Measurements from ENCODE around the gene HS6ST1. TPM values are rescaled to one million over a fixed set of nuclear protein-coding genes. Genes with fewer than 3 reads are reported as not detected.

Gene HS6ST1
- total RNA-seq, 1 experiment from 2014 or later: 20.3 TPM

DNA sequence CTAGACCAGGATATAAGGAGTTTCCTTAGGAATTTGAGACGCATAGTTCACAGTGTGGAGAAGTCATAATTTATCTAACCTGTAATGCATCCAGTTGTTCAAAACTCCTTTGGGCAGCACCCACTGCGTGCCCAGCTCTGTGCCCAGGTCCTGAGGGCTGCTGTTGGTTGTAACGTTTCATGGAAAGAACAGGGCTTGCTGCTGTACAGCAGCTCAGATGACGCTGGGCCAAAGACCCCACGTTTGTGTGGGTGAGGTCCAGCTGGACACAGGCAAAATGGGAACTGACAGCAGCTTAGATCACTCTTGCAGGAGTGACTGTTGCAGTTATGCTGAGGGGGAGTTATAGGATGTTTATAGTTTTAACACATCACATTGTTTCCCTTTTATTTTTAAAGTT is 30.0 kb upstream of the HS6ST1 start:
- Histone ChIP-seq H3K4me3 (ENCODE audit: low read depth, low read length) (no peak overlapping the region), H3K9me3 (no peaks in the 10 kb centered on the region), H3K4me1 (no peaks in the 10 kb centered on the region), H3K36me3 (ENCODE audit: control insufficient read depth, insufficient read depth, low read length) (no peaks in the 10 kb centered on the region), H3K27me3 (replicated peaks; ENCODE audit: control insufficient read depth, insufficient read depth, low read length) (no peaks in the 10 kb centered on the region)
- Mint-ChIP-seq H3K4me1 (ENCODE audit: low read depth, unreplicated experiment) (no peaks in the 10 kb centered on the region), H3K4me3 (ENCODE audit: unreplicated experiment) (no peak overlapping the region), H3K36me3 (ENCODE audit: insufficient read depth, unreplicated experiment) (no peaks in the 10 kb centered on the region), H3K27me3 (ENCODE audit: insufficient read depth, unreplicated experiment) (no peaks in the 10 kb centered on the region), H3K9me3 (ENCODE audit: unreplicated experiment) (no peaks in the 10 kb centered on the region), H3K27ac (ENCODE audit: unreplicated experiment) (no peak overlapping the region)
- ChIA-PET CTCF (no interaction called here), POLR2A (no interaction called here)
- intact Hi-C loops (cut with micrococcal nuclease; ENCODE audit: unreplicated experiment): no loop called here
- no peak for DNase-seq
- BruUV-seq (replicated peaks): no TSS peak
- TF ChIP-seq, protein P1, sequence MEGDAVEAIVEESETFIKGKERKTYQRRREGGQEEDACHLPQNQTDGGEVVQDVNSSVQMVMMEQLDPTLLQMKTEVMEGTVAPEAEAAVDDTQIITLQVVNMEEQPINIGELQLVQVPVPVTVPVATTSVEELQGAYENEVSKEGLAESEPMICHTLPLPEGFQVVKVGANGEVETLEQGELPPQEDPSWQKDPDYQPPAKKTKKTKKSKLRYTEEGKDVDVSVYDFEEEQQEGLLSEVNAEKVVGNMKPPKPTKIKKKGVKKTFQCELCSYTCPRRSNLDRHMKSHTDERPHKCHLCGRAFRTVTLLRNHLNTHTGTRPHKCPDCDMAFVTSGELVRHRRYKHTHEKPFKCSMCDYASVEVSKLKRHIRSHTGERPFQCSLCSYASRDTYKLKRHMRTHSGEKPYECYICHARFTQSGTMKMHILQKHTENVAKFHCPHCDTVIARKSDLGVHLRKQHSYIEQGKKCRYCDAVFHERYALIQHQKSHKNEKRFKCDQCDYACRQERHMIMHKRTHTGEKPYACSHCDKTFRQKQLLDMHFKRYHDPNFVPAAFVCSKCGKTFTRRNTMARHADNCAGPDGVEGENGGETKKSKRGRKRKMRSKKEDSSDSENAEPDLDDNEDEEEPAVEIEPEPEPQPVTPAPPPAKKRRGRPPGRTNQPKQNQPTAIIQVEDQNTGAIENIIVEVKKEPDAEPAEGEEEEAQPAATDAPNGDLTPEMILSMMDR (IDR thresholded peaks at IDR 0.05; ENCODE audit: insufficient read depth in 1 of 2, low read depth in 1 of 2, low read length in 1 of 2, severe bottlenecking in 1 of 2, unreplicated experiment in 1 of 2): no peak

DNA sequence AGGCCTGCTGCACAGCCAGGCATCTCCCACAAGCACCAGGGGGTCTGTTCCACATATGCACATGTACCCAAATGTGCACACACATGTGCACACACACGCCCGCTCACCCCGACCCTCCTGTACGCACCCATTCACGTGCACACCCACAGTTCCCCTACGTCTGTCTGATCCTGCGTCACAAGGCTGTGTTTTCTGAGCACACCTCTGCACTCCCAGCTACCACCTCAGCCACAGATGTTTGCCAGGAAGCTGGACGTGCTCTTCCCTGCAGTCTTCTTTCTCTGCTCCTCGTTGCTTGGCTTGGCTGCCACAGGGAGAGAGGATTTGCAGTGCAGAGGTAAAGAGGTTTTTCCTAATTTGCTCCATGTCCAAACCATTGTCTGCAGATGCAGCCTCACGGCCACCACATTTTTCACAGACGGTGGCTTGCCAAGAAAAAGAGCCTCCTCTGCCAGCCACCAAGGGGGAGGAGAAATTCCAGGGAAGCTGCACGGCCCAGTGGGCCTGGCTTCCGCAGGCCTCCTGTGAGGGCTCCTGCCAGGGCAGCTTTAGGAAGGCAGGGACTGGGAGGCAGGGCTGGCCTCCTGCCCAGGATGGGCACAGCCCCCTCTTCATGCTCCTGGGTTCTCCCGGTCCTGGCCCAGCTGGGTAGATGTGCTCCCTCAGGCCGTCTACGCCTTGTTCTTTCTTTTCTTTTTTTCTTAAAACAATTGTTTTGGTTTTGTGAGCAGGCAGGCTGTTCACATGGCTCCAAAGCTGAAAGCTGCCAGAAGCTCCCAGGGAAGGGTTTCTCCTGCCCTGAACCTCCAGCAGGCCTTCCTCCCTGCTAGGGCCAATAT is 29.3 kb upstream of the HS6ST1 start:
- Mint-ChIP-seq H3K9me3 (ENCODE audit: unreplicated experiment) (no peaks in the 10 kb centered on the region), H3K4me3 (ENCODE audit: unreplicated experiment) (no peak overlapping the region), H3K36me3 (ENCODE audit: insufficient read depth, unreplicated experiment) (no peaks in the 10 kb centered on the region), H3K4me1 (ENCODE audit: low read depth, unreplicated experiment) (no peaks in the 10 kb centered on the region), H3K27me3 (ENCODE audit: insufficient read depth, unreplicated experiment) (no peaks in the 10 kb centered on the region), H3K27ac (ENCODE audit: unreplicated experiment) (no peak overlapping the region)
- no TSS peak for BruUV-seq (replicated peaks)
- Histone ChIP-seq H3K36me3 (ENCODE audit: control insufficient read depth, insufficient read depth, low read length) (no peaks in the 10 kb centered on the region), H3K4me1 (no peaks in the 10 kb centered on the region), H3K4me3 (ENCODE audit: low read depth, low read length) (no peak overlapping the region), H3K9me3 (no peaks in the 10 kb centered on the region), H3K27me3 (replicated peaks; ENCODE audit: control insufficient read depth, insufficient read depth, low read length) (no peaks in the 10 kb centered on the region)
- ChIA-PET POLR2A (no interaction called here), CTCF (no interaction called here)
- DNase-seq: no peak
- intact Hi-C loops (cut with micrococcal nuclease; ENCODE audit: unreplicated experiment): no loop called here
- TF ChIP-seq, protein P1 (IDR thresholded peaks at IDR 0.05; ENCODE audit: insufficient read depth in 1 of 2, low read depth in 1 of 2, low read length in 1 of 2, severe bottlenecking in 1 of 2, unreplicated experiment in 1 of 2): no peak

- no peaks in the 10 kb centered on the region for H3K27me3 ChIP-seq (replicated peaks; ENCODE audit: control insufficient read depth, insufficient read depth, low read length)
- intact Hi-C loops (cut with micrococcal nuclease; ENCODE audit: unreplicated experiment): no loop called here
- Mint-ChIP-seq H3K9me3 (ENCODE audit: unreplicated experiment) (peaks cover 4% of the 10 kb centered on the region), H3K27me3 (ENCODE audit: insufficient read depth, unreplicated experiment) (no peaks in the 10 kb centered on the region), H3K27ac (ENCODE audit: unreplicated experiment) (no peak overlapping the region), H3K4me3 (ENCODE audit: unreplicated experiment) (no peak overlapping the region), H3K36me3 (ENCODE audit: insufficient read depth, unreplicated experiment) (no peaks in the 10 kb centered on the region), H3K4me1 (ENCODE audit: low read depth, unreplicated experiment) (no peaks in the 10 kb centered on the region)
- TF ChIP-seq, protein P1 (IDR thresholded peaks at IDR 0.05; ENCODE audit: insufficient read depth in 1 of 2, low read depth in 1 of 2, low read length in 1 of 2, severe bottlenecking in 1 of 2, unreplicated experiment in 1 of 2): no peak
- CTCF ChIA-PET: no interaction called here
- no peaks in the 10 kb centered on the region for H3K4me1 ChIP-seq
- no peaks in the 10 kb centered on the region for H3K36me3 ChIP-seq (ENCODE audit: control insufficient read depth, insufficient read depth, low read length)
- H3K4me3 ChIP-seq (ENCODE audit: low read depth, low read length): no peak overlapping the region
- BruUV-seq (replicated peaks): no TSS peak
- no peak for DNase-seq
- POLR2A ChIA-PET: no interaction called here
- H3K9me3 ChIP-seq: no peaks in the 10 kb centered on the region
Measured at GRCh38 chr2:128347171-128347558, 28.5 kb upstream of the HS6ST1 start.

Data from Caco-2 (cell line).